Osteocyte (in vitro differentiated cells): ENCODE measurements around the gene CACNA1S. TPM values are rescaled to one million over a fixed set of nuclear protein-coding genes. Genes with fewer than 3 reads are reported as not detected.

Experiments
- DNase-seq: peaks from one replicate; pipeline ENCODE4 v3.0.0; 2021; ENCODE audit warnings: mixed read lengths; ENCODE audit not compliant: unreplicated experiment; ENCODE audit errors: extremely low spot score
- H3K27ac Mint-ChIP-seq: one replicate; pipeline ENCODE4 v1.8.0; 2021; ENCODE audit warnings: mild to moderate bottlenecking, mixed read lengths; ENCODE audit not compliant: unreplicated experiment
- H3K27me3 Mint-ChIP-seq: one replicate; pipeline ENCODE4 v1.8.0; 2021; ENCODE audit warnings: mixed read lengths; ENCODE audit not compliant: unreplicated experiment
- H3K36me3 Mint-ChIP-seq: one replicate; pipeline ENCODE4 v1.8.0; 2021; ENCODE audit warnings: mixed read lengths; ENCODE audit not compliant: unreplicated experiment
- H3K4me1 Mint-ChIP-seq: one replicate; pipeline ENCODE4 v1.8.0; 2021; ENCODE audit warnings: mixed read lengths; ENCODE audit not compliant: unreplicated experiment
- H3K4me3 Mint-ChIP-seq: one replicate; pipeline ENCODE4 v1.8.0; 2021; ENCODE audit warnings: mild to moderate bottlenecking, moderate library complexity, mixed read lengths; ENCODE audit not compliant: unreplicated experiment
- H3K9me3 Mint-ChIP-seq: one replicate; pipeline ENCODE4 v1.8.0; 2021; ENCODE audit warnings: mixed read lengths; ENCODE audit not compliant: unreplicated experiment
- CTCF ChIP-seq: fragments of 200-600 bp; sonication (generic); IDR thresholded peaks from 2 replicates; pipeline ENCODE4 v1.5.0; 2021; ENCODE audit warnings: antibody characterized with exemption, mild to moderate bottlenecking, moderate library complexity
- total RNA-seq: library from RNA; stranded (reverse); gene quantifications from 2 replicates; pipeline ENCODE4 v1.2.1, GENCODE V29; 2021

Gene CACNA1S
- total RNA-seq, 1 donor from 2014 or later, result not detected

- Mint-ChIP-seq H3K4me1 (no peaks in the 10 kb centered on the region), H3K36me3 (no peaks in the 10 kb centered on the region), H3K9me3 (no peaks in the 10 kb centered on the region), H3K4me3 (no peak overlapping the region), H3K27ac (no peak overlapping the region), H3K27me3 (peaks cover 32% of the 10 kb centered on the region)
- DNase-seq, result no peak
- no peak for TF ChIP-seq CTCF
These were observed 39.3 kb downstream of the CACNA1S start for GRCh38 chr1:201072922-201073321.

GRCh38 chr1:201072149-201072548 is 40.1 kb downstream of the CACNA1S start:
- DNase-seq, result no peak
- Mint-ChIP-seq H3K27me3 (peaks cover 34% of the 10 kb centered on the region), H3K9me3 (no peaks in the 10 kb centered on the region), H3K4me1 (no peaks in the 10 kb centered on the region), H3K4me3 (no peak overlapping the region), H3K27ac (no peak overlapping the region), H3K36me3 (no peaks in the 10 kb centered on the region)
- no peak for TF ChIP-seq CTCF

GRCh38 chr1:201069636-201070035 is 42.6 kb downstream of the CACNA1S start:
- H3K4me3 Mint-ChIP-seq, result no peak overlapping the region
- DNase-seq, result no peak
- H3K36me3 Mint-ChIP-seq, result no peaks in the 10 kb centered on the region
- H3K9me3 Mint-ChIP-seq, result no peaks in the 10 kb centered on the region
- H3K27me3 Mint-ChIP-seq, result peaks cover 48% of the 10 kb centered on the region
- H3K4me1 Mint-ChIP-seq, result no peaks in the 10 kb centered on the region
- H3K27ac Mint-ChIP-seq, result no peak overlapping the region
- TF ChIP-seq CTCF, result no peak

GRCh38 chr1:201068976-201069375 is 43.2 kb downstream of the CACNA1S start:
- Mint-ChIP-seq H3K4me3 (no peak overlapping the region), H3K36me3 (no peaks in the 10 kb centered on the region), H3K27me3 (peaks cover 52% of the 10 kb centered on the region), H3K4me1 (no peaks in the 10 kb centered on the region), H3K27ac (no peak overlapping the region), H3K9me3 (no peaks in the 10 kb centered on the region)
- TF ChIP-seq CTCF, result no peak
- DNase-seq, result no peak

DNA sequence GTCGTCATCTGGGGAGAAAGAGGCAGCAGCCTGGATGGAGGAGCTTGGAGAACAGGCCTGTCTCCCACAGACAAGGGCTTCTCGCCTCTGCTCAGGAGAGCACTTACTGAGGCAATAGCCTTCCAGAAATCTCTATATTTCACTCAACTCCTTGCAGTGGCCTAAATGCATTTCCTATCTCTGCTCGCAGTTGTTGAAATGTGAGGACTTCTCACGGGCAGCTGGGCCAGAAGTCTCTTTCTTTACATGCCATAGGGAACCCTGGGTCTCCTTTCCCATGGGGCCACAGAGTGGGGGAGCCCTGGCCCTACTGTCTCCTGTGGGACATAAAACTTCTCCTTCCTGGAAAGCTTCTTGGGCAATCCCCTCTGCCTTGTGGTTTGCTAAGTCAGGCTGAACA is 45.2 kb downstream of the CACNA1S start:
- H3K9me3 Mint-ChIP-seq, result no peaks in the 10 kb centered on the region
- DNase-seq, result no peak
- no peak for TF ChIP-seq CTCF
- H3K27ac Mint-ChIP-seq, result no peak overlapping the region
- no peaks in the 10 kb centered on the region for H3K36me3 Mint-ChIP-seq
- H3K4me3 Mint-ChIP-seq, result no peak overlapping the region
- H3K4me1 Mint-ChIP-seq, result no peaks in the 10 kb centered on the region
- H3K27me3 Mint-ChIP-seq, result peaks cover 47% of the 10 kb centered on the region
